Fibroblast of mammary gland (primary cell): Measurements from ENCODE around the gene CDHR3.
A peak's percentile ranks its signal among the peaks of the same experiment; 100 is the strongest.

Source experiments
- DNase-seq: peaks from one replicate; pipeline ENCODE4 v3.0.0-alpha.2; 2010; ENCODE audit warnings: low read depth
- H3K4me3 ChIP-seq: 2 replicates; pipeline ENCODE4 v1.5.1; 2011; ENCODE audit warnings: low read depth, mild to moderate bottlenecking, low read length, moderate library complexity; ENCODE audit not compliant: control insufficient read depth
- CTCF ChIP-seq: conservative IDR thresholded peaks from 2 replicates; pipeline ENCODE4 v1.5.1; 2011; ENCODE audit warnings: low read depth, low read length, inconsistent platforms; ENCODE audit not compliant: control insufficient read depth, insufficient read depth

The CDHR3 gene

GRCh38 chr7:106064771-106065574, 101.9 kb downstream of the CDHR3 start:
- H3K4me3 ChIP-seq, result peak overlapping the region; percentile 40
- no peak for TF ChIP-seq CTCF
- DNase-seq, result peak; percentile 97

- DNase-seq, result peak; percentile 29
- peak overlapping the region; percentile 40 for H3K4me3 ChIP-seq
- TF ChIP-seq CTCF, result no peak
These were observed 102.8 kb downstream of the CDHR3 start for GRCh38 chr7:106065575-106066500.

GRCh38 chr7:106067678-106068077, 104.6 kb downstream of the CDHR3 start:
- TF ChIP-seq CTCF, result no peak
- DNase-seq, result no peak
- no peak overlapping the region for H3K4me3 ChIP-seq

GRCh38 chr7:106068538-106068961, 105.5 kb downstream of the CDHR3 start:
- DNase-seq, result no peak
- TF ChIP-seq CTCF, result no peak

GRCh38 chr7:106068986-106069385, 105.9 kb downstream of the CDHR3 start:
- no peak overlapping the region for H3K4me3 ChIP-seq
- DNase-seq, result peak; percentile 13
- TF ChIP-seq CTCF, result no peak

More at GRCh38 chr7:106068538-106068961, 105.5 kb downstream of the CDHR3 start:
- H3K4me3 ChIP-seq, result no peak overlapping the region

- no peak overlapping the region for H3K4me3 ChIP-seq
- DNase-seq, result no peak
- no peak for TF ChIP-seq CTCF
These were observed 106.6 kb downstream of the CDHR3 start for GRCh38 chr7:106069471-106070200.
